ENCODE data around the gene SLC25A34.

GRCh38 chr1:15720861-15721260 is 15.2 kb upstream of the SLC25A34 start:
- no peak for TF ChIP-seq GABPA (IDR thresholded peaks at IDR 0.05; ENCODE audit: low read depth)
- TF ChIP-seq, protein P1, sequence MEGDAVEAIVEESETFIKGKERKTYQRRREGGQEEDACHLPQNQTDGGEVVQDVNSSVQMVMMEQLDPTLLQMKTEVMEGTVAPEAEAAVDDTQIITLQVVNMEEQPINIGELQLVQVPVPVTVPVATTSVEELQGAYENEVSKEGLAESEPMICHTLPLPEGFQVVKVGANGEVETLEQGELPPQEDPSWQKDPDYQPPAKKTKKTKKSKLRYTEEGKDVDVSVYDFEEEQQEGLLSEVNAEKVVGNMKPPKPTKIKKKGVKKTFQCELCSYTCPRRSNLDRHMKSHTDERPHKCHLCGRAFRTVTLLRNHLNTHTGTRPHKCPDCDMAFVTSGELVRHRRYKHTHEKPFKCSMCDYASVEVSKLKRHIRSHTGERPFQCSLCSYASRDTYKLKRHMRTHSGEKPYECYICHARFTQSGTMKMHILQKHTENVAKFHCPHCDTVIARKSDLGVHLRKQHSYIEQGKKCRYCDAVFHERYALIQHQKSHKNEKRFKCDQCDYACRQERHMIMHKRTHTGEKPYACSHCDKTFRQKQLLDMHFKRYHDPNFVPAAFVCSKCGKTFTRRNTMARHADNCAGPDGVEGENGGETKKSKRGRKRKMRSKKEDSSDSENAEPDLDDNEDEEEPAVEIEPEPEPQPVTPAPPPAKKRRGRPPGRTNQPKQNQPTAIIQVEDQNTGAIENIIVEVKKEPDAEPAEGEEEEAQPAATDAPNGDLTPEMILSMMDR (IDR thresholded peaks at IDR 0.05 in 2 of 3, conservative IDR thresholded peaks at IDR 0.05 in 1 of 3; ENCODE audit: control insufficient read depth in 2 of 3, extremely low read depth in 1 of 3, insufficient read depth in 1 of 3, low read depth in 3 of 3, low read length in 3 of 3): no peak
- TF ChIP-seq POLR2AphosphoS5 (IDR thresholded peaks at IDR 0.05; ENCODE audit: low read length): no peak
- no peak for TF ChIP-seq NKRF (conservative IDR thresholded peaks at IDR 0.05)
- no peak for TF ChIP-seq ZNF274 (IDR thresholded peaks at IDR 0.05; ENCODE audit: insufficient read depth, insufficient read length)
- TF ChIP-seq POLR2A (IDR thresholded peaks at IDR 0.05; ENCODE audit: low read depth, low read length): no peak
- no peak for TF ChIP-seq ASH2L (IDR thresholded peaks at IDR 0.05; ENCODE audit: borderline replicate concordance, low read depth)
- TF ChIP-seq TCF3 (IDR thresholded peaks at IDR 0.05; ENCODE audit: borderline replicate concordance, insufficient read depth, low read depth, low read length): no peak
- no peak for TF ChIP-seq MXI1 (IDR thresholded peaks at IDR 0.05; ENCODE audit: low read depth, low read length)
- TF ChIP-seq EGR1 (IDR thresholded peaks at IDR 0.05; ENCODE audit: borderline replicate concordance in 1 of 2, low read depth in 2 of 2, low read length in 2 of 2): no peak

Data from GM12878 (cell line).